ENCODE measurements around the gene LRRC71. TPM values are rescaled to one million over a fixed set of nuclear protein-coding genes. Genes with fewer than 3 reads are reported as not detected.

Gene LRRC71
- polyA plus RNA-seq, 1 of the 3 experiments (the other 2 are of a cell fraction): 0.03 TPM

GRCh38 chr1:156936191-156936590 lies 15.8 kb downstream of the LRRC71 start:
- no peaks in the 10 kb centered on the region for H3K4me1 ChIP-seq (ENCODE audit: control insufficient read depth in 1 of 2, insufficient read depth in 2 of 2, low read depth in 1 of 2, low read length in 1 of 2)
- no peak overlapping the region for H3K4me3 ChIP-seq (ENCODE audit: low read depth in 2 of 2, low read length in 1 of 2)
- no peaks in the 10 kb centered on the region for H3K9me3 ChIP-seq
- no peak for TF ChIP-seq POLR2AphosphoS5 (IDR thresholded peaks at IDR 0.05; ENCODE audit: low read depth, low read length)
- TF ChIP-seq USF2 (IDR thresholded peaks at IDR 0.05; ENCODE audit: borderline replicate concordance, low read depth, low read length): no peak
- no peak for TF ChIP-seq EZH2phosphoT487 (IDR thresholded peaks at IDR 0.05; ENCODE audit: borderline replicate concordance, low read depth)
- TF ChIP-seq FOXJ3 (CRISPR knock-in tag; IDR thresholded peaks at IDR 0.05): no peak
- TF ChIP-seq NRF1 (IDR thresholded peaks at IDR 0.05; ENCODE audit: low read depth, low read length): no peak
- no peak for TF ChIP-seq TCF12 (IDR thresholded peaks at IDR 0.05)
- TF ChIP-seq NFIC (IDR thresholded peaks at IDR 0.05; ENCODE audit: borderline replicate concordance): no peak
- no peak for TF ChIP-seq EP300 (IDR thresholded peaks at IDR 0.05; ENCODE audit: borderline replicate concordance in 1 of 2, low read depth in 1 of 2, low read length in 1 of 2)
- TF ChIP-seq MXI1 (IDR thresholded peaks at IDR 0.05; ENCODE audit: low read depth, low read length): no peak
- WGBS (ENCODE audit: low lambda C conversion rate): 100% methylated on average over 5 of the region's 5 CpGs
- H3K27me3 ChIP-seq (ENCODE audit: insufficient read depth): no peaks in the 10 kb centered on the region
- H3K27ac ChIP-seq (ENCODE audit: low read depth in 2 of 2, low read length in 1 of 2): no peak overlapping the region
- CTCF ChIA-PET: interaction anchor here (0.8 to 5.0 kb wide), 4 partner anchors 8 to 210 kb away, joined by 3 to 50 read pairs (median 15); no protein-coding TSS in a partner anchor
- no peak overlapping the region for H3K4me2 ChIP-seq
- DNase-seq: no peak
- H3K9ac ChIP-seq: no peak overlapping the region
- POLR2A ChIA-PET: no interaction called here
- H3K36me3 ChIP-seq (replicated peaks in 1 of 2; ENCODE audit: control insufficient read depth in 1 of 2, insufficient read depth in 2 of 2, low read length in 1 of 2): peaks cover 0 to 60% of the 10 kb centered on the region in 2 experiments
- no peaks in the 10 kb centered on the region for H4K20me1 ChIP-seq (ENCODE audit: insufficient read depth)
- H3F3A ChIP-seq (replicated peaks; ENCODE audit: insufficient read depth): no peaks in the 10 kb centered on the region
- H3K9me2 ChIP-seq: no peaks in the 10 kb centered on the region
- no peak overlapping the region for H2AFZ ChIP-seq (ENCODE audit: low read depth)
- no peaks in the 10 kb centered on the region for H3K79me2 ChIP-seq (ENCODE audit: insufficient read depth)

GRCh38 chr1:156936721-156937220 lies 16.3 kb downstream of the LRRC71 start:
- WGBS (ENCODE audit: low lambda C conversion rate): 81% methylated on average over 4 of the region's 10 CpGs
- H3K27me3 ChIP-seq (ENCODE audit: insufficient read depth): no peaks in the 10 kb centered on the region
- ChIA-PET POLR2A (no interaction called here), CTCF (interaction anchor here (0.8 to 5.0 kb wide), 4 partner anchors 9 to 210 kb away, joined by 3 to 50 read pairs (median 15); no protein-coding TSS in a partner anchor)
- no peak overlapping the region for H3K9ac ChIP-seq
- H3K4me2 ChIP-seq: no peak overlapping the region
- H4K20me1 ChIP-seq (ENCODE audit: insufficient read depth): no peaks in the 10 kb centered on the region
- no peaks in the 10 kb centered on the region for H3K9me3 ChIP-seq
- H3F3A ChIP-seq (replicated peaks; ENCODE audit: insufficient read depth): no peaks in the 10 kb centered on the region
- H3K4me1 ChIP-seq (ENCODE audit: control insufficient read depth in 1 of 2, insufficient read depth in 2 of 2, low read depth in 1 of 2, low read length in 1 of 2): no peaks in the 10 kb centered on the region
- no peaks in the 10 kb centered on the region for H3K9me2 ChIP-seq
- H3K4me3 ChIP-seq (ENCODE audit: low read depth in 2 of 2, low read length in 1 of 2): no peak overlapping the region
- no peaks in the 10 kb centered on the region for H3K79me2 ChIP-seq (ENCODE audit: insufficient read depth)
- H3K27ac ChIP-seq (ENCODE audit: low read depth in 2 of 2, low read length in 1 of 2): no peak overlapping the region
- no peak for DNase-seq
- TF ChIP-seq NFIC (IDR thresholded peaks at IDR 0.05; ENCODE audit: borderline replicate concordance) (no peak), PBX3 (IDR thresholded peaks at IDR 0.05) (no peak), ELF1 (IDR thresholded peaks at IDR 0.05) (no peak)
- H2AFZ ChIP-seq (ENCODE audit: low read depth): no peak overlapping the region
- H3K36me3 ChIP-seq (replicated peaks in 1 of 2; ENCODE audit: control insufficient read depth in 1 of 2, insufficient read depth in 2 of 2, low read length in 1 of 2): peaks cover 0 to 65% of the 10 kb centered on the region in 2 experiments
